Measurements from ENCODE around the gene CEP41. TPM values are rescaled to one million over a fixed set of nuclear protein-coding genes. Genes with fewer than 3 reads are reported as not detected.

Gene CEP41
- total RNA-seq, 1 experiment from 2014 or later, result 21.6 TPM

DNA sequence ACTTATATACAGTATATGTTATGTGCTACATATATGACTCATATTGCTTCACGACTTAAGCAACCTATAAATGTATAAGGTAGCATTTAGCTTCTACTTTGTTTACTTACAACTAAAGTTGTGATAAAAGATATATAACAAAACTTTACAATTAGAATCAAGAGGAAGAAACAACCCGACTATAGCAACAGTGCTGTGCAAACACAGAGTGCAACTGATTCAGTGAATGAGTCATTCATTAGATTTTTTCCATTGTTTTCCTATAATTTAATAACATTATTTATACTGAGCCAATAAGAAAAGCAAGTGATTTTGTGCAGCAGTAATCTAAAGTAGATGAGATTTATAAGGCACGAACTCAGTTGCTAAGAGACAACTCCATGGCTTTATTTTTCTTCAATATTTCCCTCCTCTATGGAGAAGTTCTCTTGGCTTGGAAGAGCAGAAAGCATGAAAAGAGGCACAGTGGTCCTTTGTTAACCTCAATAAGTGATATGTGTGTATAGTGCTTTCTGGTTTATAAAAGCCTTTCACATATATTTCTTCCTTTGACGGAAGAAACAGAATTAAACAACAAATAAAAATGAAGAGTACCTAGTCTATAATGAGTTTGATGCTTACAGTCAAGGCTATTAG, 19.8 kb downstream of the CEP41 start:
- H3K9me3 ChIP-seq (replicated peaks), result no peaks in the 10 kb centered on the region
- H3K36me3 ChIP-seq, result 0 out of 2 replicates have a peak, but pooled peaks cover 3% of the 10 kb centered on the region
- H3K4me1 ChIP-seq (replicated peaks), result peaks cover 22% of the 10 kb centered on the region
- H3K27ac ChIP-seq, result no peak overlapping the region
- no peak overlapping the region for H3K4me3 ChIP-seq
- no peaks in the 10 kb centered on the region for H3K27me3 ChIP-seq (replicated peaks)
- DNase-seq (ENCODE audit: low read depth in 1 of 2, low spot score in 2 of 2), result no peak

DNA sequence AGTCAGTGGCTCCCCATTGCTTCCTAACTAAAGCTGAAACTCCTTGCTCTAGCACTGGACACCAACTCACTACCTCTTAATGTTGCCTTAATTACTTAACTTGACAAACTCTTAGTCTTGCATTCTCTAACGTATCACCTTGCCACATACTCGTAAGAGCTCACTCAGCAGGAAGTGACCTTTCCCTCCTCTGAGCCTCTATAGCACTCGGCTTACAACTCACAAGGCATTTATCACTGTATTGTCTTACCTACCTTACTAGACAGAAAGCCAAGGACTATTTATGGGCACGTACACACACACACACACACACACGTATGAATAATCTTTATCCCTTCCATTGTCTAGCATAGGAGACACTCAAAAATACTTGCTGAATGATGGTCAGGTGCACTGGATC, 21.2 kb downstream of the CEP41 start:
- DNase-seq (ENCODE audit: low read depth in 1 of 2, low spot score in 2 of 2), result no peak
- Histone ChIP-seq H3K9me3 (replicated peaks) (no peaks in the 10 kb centered on the region), H3K27ac (no peak overlapping the region), H3K4me3 (no peak overlapping the region), H3K27me3 (replicated peaks) (no peaks in the 10 kb centered on the region), H3K36me3 (0 out of 2 replicates have a peak, but pooled peaks cover 3% of the 10 kb centered on the region), H3K4me1 (replicated peaks) (peaks cover 22% of the 10 kb centered on the region)

DNA sequence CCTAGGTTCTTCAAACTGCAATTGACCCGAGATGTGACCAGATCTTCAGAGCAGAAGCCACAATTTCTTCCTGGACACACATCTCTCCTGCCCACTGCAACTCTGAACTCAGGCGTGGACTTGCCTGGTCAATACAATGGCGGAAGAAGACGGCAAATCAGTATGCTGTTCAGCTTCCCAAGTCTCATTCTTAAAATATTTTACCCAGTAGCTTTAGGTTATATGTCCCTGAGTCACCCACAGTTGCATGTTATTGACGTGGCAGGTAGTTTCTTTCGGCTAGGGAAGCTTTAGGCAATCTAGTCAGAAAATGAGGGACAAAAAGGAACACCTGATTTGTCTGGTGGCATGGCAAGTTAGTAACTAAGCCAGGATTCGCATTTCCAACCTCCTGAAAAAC, 22.5 kb downstream of the CEP41 start:
- no peak for DNase-seq (ENCODE audit: low read depth in 1 of 2, low spot score in 2 of 2)

DNA sequence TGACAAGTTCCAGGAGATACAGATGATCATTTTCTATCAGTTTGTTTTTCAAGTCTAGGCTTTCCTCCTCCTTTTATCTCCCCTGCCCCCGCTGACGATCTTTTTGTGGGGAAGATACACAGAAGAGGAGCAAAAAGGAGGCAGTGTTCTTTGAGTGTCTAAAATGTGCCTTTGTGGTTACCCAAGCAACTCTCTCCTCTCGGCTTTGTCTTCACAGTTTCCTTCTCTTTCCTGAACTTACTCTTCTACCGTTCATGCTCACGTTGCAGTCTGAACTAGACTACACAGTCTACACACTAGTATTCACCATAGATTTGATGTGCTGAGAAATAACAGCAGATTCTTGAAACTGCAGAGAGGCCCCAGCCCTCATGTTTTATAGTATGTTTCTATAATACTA, 23.6 kb downstream of the CEP41 start:
- 0 out of 2 replicates have a peak, but pooled peaks cover 3% of the 10 kb centered on the region for H3K36me3 ChIP-seq
- DNase-seq (ENCODE audit: low read depth in 1 of 2, low spot score in 2 of 2), result no peak
- no peaks in the 10 kb centered on the region for H3K27me3 ChIP-seq (replicated peaks)
- H3K4me1 ChIP-seq (replicated peaks), result peaks cover 22% of the 10 kb centered on the region
- no peak overlapping the region for H3K27ac ChIP-seq
- no peak overlapping the region for H3K4me3 ChIP-seq
- H3K9me3 ChIP-seq (replicated peaks), result no peaks in the 10 kb centered on the region

More for the DNA sequence above, 22.5 kb downstream of the CEP41 start:
- Histone ChIP-seq H3K27ac (no peak overlapping the region), H3K9me3 (replicated peaks) (no peaks in the 10 kb centered on the region), H3K27me3 (replicated peaks) (no peaks in the 10 kb centered on the region), H3K4me1 (replicated peaks) (peaks cover 22% of the 10 kb centered on the region), H3K36me3 (0 out of 2 replicates have a peak, but pooled peaks cover 3% of the 10 kb centered on the region), H3K4me3 (no peak overlapping the region)

DNA sequence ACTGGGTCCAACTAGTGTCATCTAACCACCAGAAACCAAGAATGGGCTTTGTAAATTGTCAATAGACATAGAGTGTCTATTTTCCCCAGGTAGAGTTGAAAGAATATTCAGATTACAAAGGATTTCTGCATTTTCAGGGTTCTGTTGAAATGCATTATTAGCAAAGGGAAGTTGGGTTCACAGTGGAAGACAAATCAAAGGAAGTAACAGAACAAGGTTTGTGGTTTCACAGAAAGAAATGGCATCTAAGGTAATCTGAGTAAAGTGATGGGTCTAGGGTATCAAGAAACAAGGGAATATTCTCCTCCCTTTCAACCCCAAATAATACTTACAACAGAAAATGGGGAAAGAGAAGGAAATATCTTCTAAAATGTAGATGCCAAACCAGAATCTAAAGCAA, 25.8 kb downstream of the CEP41 start:
- DNase-seq (ENCODE audit: low read depth in 1 of 2, low spot score in 2 of 2), result no peak
- no peaks in the 10 kb centered on the region for H3K27me3 ChIP-seq (replicated peaks)

DNA sequence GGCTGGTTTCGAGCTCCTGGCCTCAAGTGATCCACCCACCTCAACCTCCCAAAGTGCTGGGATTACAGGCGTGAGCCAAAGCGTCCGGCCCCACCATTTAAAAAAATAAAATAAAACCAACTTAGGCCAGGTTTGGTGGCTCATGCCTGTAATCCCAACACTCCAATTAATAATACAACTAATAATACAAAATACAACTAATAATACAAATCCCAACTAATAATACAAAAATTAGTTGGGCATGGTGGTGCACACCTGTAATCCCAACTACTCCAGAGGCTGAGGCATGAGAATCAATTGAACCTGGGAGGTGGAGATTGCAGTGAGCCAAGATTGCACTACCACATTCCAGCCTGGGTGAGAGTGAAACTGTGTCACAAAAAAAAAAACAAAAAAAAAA, 27.6 kb downstream of the CEP41 start:
- Histone ChIP-seq H3K27ac (no peak overlapping the region), H3K27me3 (replicated peaks) (no peaks in the 10 kb centered on the region), H3K36me3 (0 out of 2 replicates have a peak, but pooled peaks cover 5% of the 10 kb centered on the region), H3K9me3 (replicated peaks) (no peaks in the 10 kb centered on the region; the same call in 1 of the 2 replicates), H3K4me3 (no peak overlapping the region), H3K4me1 (replicated peaks) (peaks cover 35% of the 10 kb centered on the region)
- DNase-seq (ENCODE audit: low read depth in 1 of 2, low spot score in 2 of 2), result no peak

More for the DNA sequence above, 25.8 kb downstream of the CEP41 start:
- H3K27ac ChIP-seq, result no peak overlapping the region
- no peaks in the 10 kb centered on the region; the same call in 1 of the 2 replicates for H3K9me3 ChIP-seq (replicated peaks)
- H3K4me1 ChIP-seq (replicated peaks), result peaks cover 25% of the 10 kb centered on the region
- no peak overlapping the region for H3K4me3 ChIP-seq
- 0 out of 2 replicates have a peak, but pooled peaks cover 5% of the 10 kb centered on the region for H3K36me3 ChIP-seq

DNA sequence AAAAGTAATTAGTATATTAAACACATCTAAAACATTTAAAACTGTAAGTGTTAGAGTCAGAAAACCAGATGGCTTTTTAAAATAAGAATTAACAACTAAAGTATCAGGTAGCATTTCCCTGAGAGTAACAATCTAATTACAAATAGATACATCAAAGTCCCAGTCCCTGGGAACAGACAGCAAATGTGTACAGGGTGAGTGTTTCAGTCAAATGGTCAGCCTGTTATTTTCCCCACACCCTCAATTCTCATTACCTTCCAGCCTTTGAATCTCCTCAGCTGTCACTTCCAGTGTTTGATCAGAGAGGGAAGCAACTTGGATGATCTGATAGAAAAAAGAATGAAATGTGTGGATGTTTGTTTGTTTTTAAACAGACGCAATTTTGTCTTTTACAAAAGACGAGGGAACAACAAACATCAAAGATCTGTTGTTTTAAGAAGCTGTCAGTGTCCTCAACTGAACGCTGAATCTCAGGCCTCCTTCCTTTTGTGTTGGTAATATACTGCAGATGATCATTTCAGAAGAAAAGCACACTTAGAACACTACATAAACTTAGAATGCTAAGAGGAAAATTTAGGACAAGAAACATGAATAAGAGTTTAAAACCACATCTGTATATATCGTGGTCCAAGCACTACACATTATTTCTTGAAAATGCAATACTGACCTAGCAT, 29.8 kb downstream of the CEP41 start:
- H3K36me3 ChIP-seq, result 0 out of 2 replicates have a peak, but pooled peaks cover 5% of the 10 kb centered on the region
- DNase-seq (ENCODE audit: low read depth in 1 of 2, low spot score in 2 of 2), result no peak
- H3K27me3 ChIP-seq (replicated peaks), result no peaks in the 10 kb centered on the region
- H3K9me3 ChIP-seq (replicated peaks), result no peaks in the 10 kb centered on the region; the same call in 1 of the 2 replicates
- peaks cover 36% of the 10 kb centered on the region for H3K4me1 ChIP-seq (replicated peaks)
- peak overlapping the region; percentile 11; the same call in 1 of the 2 replicates for H3K27ac ChIP-seq
- no peak overlapping the region for H3K4me3 ChIP-seq

DNA sequence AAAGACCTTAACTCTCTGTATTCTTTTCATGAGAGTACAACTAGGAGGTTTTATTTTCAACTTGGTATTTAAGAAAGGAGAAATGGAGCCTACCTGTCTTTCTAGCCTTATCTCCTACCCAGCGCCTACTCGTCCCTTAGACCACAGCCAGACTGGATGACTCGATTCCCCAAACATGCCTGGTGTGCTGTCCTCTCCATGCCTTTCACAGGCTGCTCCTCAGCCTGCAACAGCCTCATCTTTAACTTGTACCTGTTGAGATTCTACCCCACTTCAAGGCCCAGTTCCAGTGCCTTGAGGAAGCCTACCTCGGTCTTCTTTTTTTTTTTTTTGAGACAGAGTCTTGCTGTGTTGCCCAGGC, 31.1 kb downstream of the CEP41 start:
- no peaks in the 10 kb centered on the region for H3K27me3 ChIP-seq (replicated peaks)
- H3K4me3 ChIP-seq, result no peak overlapping the region
- peaks cover 36% of the 10 kb centered on the region for H3K4me1 ChIP-seq (replicated peaks)
- H3K36me3 ChIP-seq, result 0 out of 2 replicates have a peak, but pooled peaks cover 5% of the 10 kb centered on the region
- H3K27ac ChIP-seq, result peak overlapping the region; percentile 77
- no peak for DNase-seq (ENCODE audit: low read depth in 1 of 2, low spot score in 2 of 2)
- H3K9me3 ChIP-seq (replicated peaks), result no peaks in the 10 kb centered on the region; the same call in 1 of the 2 replicates

DNA sequence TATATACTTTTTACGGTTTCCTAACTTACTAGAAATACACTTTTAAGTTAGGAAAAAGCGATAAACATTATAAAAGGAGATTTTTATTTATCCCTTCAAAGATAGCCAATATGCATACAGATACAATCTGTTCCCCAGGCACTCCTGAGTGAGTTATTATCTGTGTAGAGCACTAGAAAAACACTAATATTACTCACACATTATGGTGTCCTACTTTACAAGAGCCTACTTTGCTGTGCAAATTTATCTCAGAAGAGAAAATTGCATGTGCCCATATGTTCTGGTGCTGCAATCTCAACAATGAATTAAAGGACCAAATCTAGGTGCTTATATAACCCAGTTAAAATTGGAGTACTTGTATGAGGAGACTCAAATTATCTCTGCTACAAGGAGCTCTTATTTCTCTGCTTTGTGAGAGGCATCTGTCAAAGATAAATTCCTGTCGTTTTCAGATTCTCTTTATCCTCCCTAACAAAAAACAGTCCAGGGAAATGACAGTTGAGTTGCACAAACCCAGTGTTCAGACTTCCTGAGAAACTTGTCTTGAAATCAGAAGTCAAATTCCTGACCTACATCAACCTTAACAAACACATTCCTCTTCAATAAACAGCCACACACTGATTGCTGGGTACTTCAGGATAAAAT, 31.6 kb downstream of the CEP41 start:
- no peaks in the 10 kb centered on the region; the same call in 1 of the 2 replicates for H3K9me3 ChIP-seq (replicated peaks)
- DNase-seq (ENCODE audit: low read depth in 1 of 2, low spot score in 2 of 2), result peak in 1 of 2 experiments; percentile 82
- peaks cover 36% of the 10 kb centered on the region for H3K4me1 ChIP-seq (replicated peaks)
- H3K27ac ChIP-seq, result peak overlapping the region; percentile 77
- H3K4me3 ChIP-seq, result no peak overlapping the region
- 0 out of 2 replicates have a peak, but pooled peaks cover 5% of the 10 kb centered on the region for H3K36me3 ChIP-seq
- H3K27me3 ChIP-seq (replicated peaks), result no peaks in the 10 kb centered on the region

DNA sequence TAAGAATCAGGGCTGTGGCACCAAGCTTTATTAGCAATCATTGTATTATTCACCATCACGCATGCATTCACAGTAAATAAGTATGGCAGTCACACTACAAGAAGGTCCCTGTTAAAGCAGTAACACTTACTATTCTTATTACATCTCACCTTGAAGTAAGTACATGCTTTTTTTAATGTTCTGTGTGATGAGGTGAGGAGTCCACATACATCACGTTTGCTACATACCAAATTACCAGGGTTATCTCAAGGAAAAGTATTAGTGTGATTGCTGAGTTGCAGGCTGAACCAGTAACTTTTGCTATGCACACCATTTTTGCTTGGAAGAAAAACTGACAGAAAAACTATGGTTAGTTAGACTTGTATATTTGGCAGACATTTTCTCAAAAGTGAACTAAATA, 35.8 kb downstream of the CEP41 start:
- H3K27me3 ChIP-seq (replicated peaks), result no peaks in the 10 kb centered on the region
- H3K27ac ChIP-seq, result no peak overlapping the region
- H3K9me3 ChIP-seq (replicated peaks), result no peaks in the 10 kb centered on the region
- H3K4me1 ChIP-seq (replicated peaks), result peaks cover 19% of the 10 kb centered on the region
- no peak overlapping the region for H3K4me3 ChIP-seq
- no peak for DNase-seq (ENCODE audit: low read depth in 1 of 2, low spot score in 2 of 2)
- peaks cover 22% of the 10 kb centered on the region for H3K36me3 ChIP-seq

DNA sequence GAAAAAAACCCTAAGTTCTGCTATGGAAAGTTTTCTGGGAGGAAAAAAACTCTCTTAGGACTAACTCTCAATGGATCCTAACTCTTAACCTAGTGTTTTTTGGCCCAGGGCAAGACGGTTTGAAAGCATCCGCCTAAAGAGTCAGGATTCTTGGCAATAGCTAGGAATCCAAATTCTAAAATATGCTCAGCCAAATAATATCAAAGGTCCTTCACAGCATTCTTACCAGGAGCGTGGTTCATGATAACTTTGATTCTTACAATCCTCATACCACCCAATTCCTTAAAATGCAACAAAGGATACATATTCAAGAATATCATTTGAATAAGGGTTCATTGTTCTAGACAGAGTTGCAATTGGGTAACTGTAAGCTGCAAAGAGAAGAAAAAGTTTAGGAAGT, 39.2 kb downstream of the CEP41 start:
- Histone ChIP-seq H3K4me3 (no peak overlapping the region), H3K36me3 (peaks cover 27% of the 10 kb centered on the region), H3K4me1 (replicated peaks) (no peaks in the 10 kb centered on the region), H3K27ac (no peak overlapping the region), H3K9me3 (replicated peaks) (no peaks in the 10 kb centered on the region), H3K27me3 (replicated peaks) (no peaks in the 10 kb centered on the region)
- no peak for DNase-seq (ENCODE audit: low read depth in 1 of 2, low spot score in 2 of 2)

DNA sequence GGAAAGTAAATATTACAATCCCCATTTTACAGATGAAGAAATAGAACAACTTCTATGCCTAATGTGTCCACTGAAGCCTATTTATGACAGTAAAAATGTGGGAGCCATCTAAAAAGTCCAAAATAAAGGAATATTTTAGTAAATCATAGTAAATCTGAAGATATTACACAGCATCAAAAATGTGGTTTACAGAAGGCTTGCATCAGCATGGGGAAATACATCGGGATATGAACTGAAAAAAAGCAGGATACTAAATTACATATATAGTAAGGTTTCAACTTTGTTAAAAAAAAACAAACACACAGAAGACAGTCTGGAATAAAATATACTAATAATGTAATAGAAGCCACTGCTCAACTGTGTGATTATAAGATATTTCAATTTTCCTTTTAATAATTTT, 39.7 kb downstream of the CEP41 start:
- no peaks in the 10 kb centered on the region for H3K4me1 ChIP-seq (replicated peaks)

DNA sequence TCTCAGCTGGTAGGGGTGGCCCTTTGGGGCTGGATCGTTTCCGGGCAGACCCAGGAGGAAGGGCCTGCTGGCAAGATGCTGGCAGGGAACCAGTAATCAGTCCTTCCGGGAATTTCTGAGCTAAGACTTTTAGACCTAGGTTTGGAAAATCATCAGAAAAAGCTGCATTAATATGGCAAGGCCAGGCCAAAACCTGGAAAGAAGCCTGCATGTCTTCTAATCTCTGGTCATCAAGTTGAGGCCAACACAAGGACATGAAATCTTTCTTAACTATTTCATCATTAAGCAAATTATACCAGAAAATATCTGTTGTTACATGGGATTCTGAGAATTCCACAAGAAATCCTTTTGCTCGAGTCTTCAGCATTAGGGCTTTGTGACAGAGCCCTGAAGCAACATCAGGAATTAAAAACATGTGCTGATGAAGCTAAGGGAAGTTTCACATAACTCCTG, 40.7 kb downstream of the CEP41 start:
- H3K36me3 ChIP-seq, result peaks cover 27% of the 10 kb centered on the region
- H3K4me1 ChIP-seq (replicated peaks), result peaks cover 4% of the 10 kb centered on the region; the same call in 1 of the 2 replicates
- H3K4me3 ChIP-seq, result no peak overlapping the region
- no peak overlapping the region for H3K27ac ChIP-seq
- no peaks in the 10 kb centered on the region for H3K9me3 ChIP-seq (replicated peaks)
- no peaks in the 10 kb centered on the region for H3K27me3 ChIP-seq (replicated peaks)
- no peak for DNase-seq (ENCODE audit: low read depth in 1 of 2, low spot score in 2 of 2)

More for the DNA sequence above, 39.7 kb downstream of the CEP41 start:
- Histone ChIP-seq H3K27me3 (replicated peaks) (no peaks in the 10 kb centered on the region), H3K36me3 (peaks cover 27% of the 10 kb centered on the region), H3K9me3 (replicated peaks) (no peaks in the 10 kb centered on the region), H3K4me3 (no peak overlapping the region), H3K27ac (no peak overlapping the region)
- no peak for DNase-seq (ENCODE audit: low read depth in 1 of 2, low spot score in 2 of 2)

Measured in SJSA1 (cell line).